ENCODE data around the gene MRPL53. TPM values are rescaled to one million over a fixed set of nuclear protein-coding genes. Genes with fewer than 3 reads are reported as not detected.

The MRPL53 gene
- total and polyA plus RNA-seq, 7 experiments from 2014 or later: 45.7 to 175 (median 105) TPM

DNA sequence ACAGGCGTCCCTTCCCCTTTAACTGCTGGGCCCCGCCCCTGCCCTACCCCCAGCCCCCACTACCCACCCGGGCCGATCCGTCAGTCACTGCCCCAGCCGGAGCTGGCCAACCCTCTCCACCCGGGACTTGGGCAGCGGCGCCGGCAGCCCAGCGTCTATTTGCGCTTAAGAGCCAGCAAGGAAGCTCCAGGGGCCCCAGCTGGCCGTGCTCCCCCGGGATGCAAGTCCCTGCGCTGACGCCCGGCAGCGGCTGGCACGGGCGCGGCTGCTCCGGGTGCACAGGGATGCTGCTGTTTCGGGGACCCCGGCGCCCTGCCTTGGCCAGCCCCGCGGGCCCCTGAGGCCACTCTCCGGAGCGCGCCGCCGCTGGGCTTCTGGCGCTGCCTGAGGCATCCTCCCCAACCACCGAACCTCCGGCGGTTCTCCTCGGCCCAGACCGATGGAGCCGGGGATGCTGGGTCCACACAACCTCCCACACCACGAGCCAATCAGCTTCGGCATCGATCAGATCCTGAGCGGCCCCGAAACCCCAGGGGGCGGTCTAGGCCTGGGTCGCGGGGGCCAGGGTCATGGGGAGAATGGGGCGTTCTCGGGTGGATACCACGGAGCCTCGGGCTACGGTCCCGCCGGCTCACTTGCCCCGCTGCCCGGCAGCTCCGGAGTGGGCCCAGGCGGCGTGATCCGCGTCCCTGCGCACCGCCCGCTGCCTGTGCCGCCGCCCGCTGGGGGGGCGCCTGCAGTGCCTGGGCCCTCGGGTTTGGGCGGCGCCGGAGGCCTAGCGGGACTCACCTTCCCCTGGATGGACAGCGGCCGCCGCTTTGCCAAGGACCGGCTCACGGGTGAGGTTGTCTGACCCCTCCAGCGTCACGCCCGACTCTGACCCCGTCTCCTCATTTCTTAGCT, 42.1 kb upstream of the MRPL53 start, which contains the start of gene TLX2:
TLX2 (plus strand) TSS at position 83 of the 903 bp plus-strand sequence; CDS start at position 440, 357 bp downstream.
- ChIA-PET CTCF (no interaction called here), POLR2A (interaction anchor here (0.7 to 2.0 kb wide), 4 partner anchors 12 to 316 kb away, joined by 4 to 8 read pairs (median 7); partner anchors contain the start of genes AUP1, DQX1, HTRA2 and MTHFD2)
- Histone ChIP-seq H3K27ac (ENCODE audit: low read depth, low read length) (no peak within 1 kb of the TSS), H3K4me3 (ENCODE audit: low read length) (peak within 1 kb of the TSS; percentile 28), H3K36me3 (ENCODE audit: control insufficient read depth in 2 of 3, insufficient read depth in 3 of 3, low read length in 3 of 3) (no peaks in the 10 kb centered on the region), H3K9me3 (ENCODE audit: control insufficient read depth in 2 of 3, low read length in 3 of 3) (no peaks in the 10 kb centered on the region), H3K27me3 (ENCODE audit: control insufficient read depth in 2 of 2, insufficient read depth in 2 of 2, low read length in 2 of 2) (peaks cover 12 to 42% of the 10 kb centered on the region in 2 donors), H3K4me1 (ENCODE audit: control insufficient read depth in 2 of 2, insufficient read depth in 2 of 2, low read length in 2 of 2) (peaks cover 10 to 32% of the 10 kb centered on the region in 2 donors)
- ATAC-seq (no peak), DNase-seq (peak in 1 of 9 donors; percentile 37)
- H3K27ac Mint-ChIP-seq: peak within 1 kb of the TSS in 1 of 9 donors; percentile 65
- peaks cover 56 to 83% (median 68%) of the 10 kb centered on the region in 5 donors for H3K27me3 Mint-ChIP-seq
- peak within 1 kb of the TSS; percentile 66 to 87 (median 76) for H3K4me3 Mint-ChIP-seq
- H3K4me1 Mint-ChIP-seq: peaks cover 9 to 33% (median 20%) of the 10 kb centered on the region in 7 donors
- peaks cover 0 to 11% (median 0%) of the 10 kb centered on the region in 5 donors for H3K36me3 Mint-ChIP-seq
- H3K9me3 Mint-ChIP-seq: peaks cover 0 to 6% (median 0%) of the 10 kb centered on the region in 11 donors
- intact Hi-C loops (cut with micrococcal nuclease): loop anchor here in 1 of 2 donors (2.0 kb wide), 1 partner anchor 16 kb away; the partner anchor contains the start of gene LBX2

DNA sequence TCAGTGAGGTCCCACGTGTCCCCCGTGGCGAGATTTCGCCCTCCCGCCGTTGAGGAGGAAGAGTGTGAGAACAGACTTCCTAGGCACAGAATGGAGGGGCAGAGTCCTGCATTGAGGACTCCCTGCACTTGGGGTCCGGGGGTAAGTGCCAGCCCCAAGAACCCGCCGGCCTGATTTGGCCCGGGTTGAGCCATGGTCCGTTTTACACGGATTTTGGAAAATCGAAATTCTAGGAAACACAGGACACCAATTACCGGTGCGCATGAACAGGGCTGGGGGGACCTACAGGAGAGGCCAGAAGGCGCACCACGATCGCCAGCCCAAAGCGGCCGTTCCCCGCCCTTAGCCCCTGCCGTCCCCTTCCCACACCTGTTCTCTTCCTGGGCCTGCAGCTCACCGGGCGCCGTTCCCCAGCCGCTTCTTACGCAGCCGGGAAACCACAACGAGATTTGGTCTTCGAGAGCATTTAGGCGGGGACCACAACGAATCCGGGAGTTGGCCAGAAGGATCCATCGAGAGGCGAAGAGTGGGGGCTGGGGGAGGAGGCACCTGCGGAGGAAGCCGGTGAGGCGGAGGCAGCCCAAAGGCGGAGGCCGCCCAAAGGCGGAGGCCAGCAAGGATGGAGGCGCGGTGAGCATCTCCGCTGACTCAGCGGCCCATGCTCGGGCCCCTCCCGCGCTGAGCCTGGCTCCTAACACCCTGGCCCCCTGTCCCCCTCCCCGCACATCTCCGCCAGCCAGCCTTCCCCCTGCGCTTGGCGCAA, 41.3 kb upstream of the MRPL53 start:
- intact Hi-C loops (cut with micrococcal nuclease): loop anchor here in 1 of 2 donors (2.0 kb wide), 1 partner anchor 15 kb away; the partner anchor contains the start of gene LBX2
- peak overlapping the region in 1 of 9 donors; percentile 5 for H3K27ac Mint-ChIP-seq
- peaks cover 9 to 36% (median 22%) of the 10 kb centered on the region in 7 donors for H3K4me1 Mint-ChIP-seq
- no peak overlapping the region for H3K27ac ChIP-seq (ENCODE audit: low read depth, low read length)
- no peaks in the 10 kb centered on the region for H3K36me3 ChIP-seq (ENCODE audit: control insufficient read depth in 2 of 3, insufficient read depth in 3 of 3, low read length in 3 of 3)
- ChIA-PET CTCF (no interaction called here), POLR2A (interaction anchor here (1.3 to 2.0 kb wide), 5 partner anchors 9 to 56 kb away, joined by 3 to 8 read pairs (median 6); partner anchors contain the start of genes AUP1, DQX1, HTRA2 and WBP1)
- peak overlapping the region in 7 of 10 donors; percentile 33 to 85 (median 49) for H3K4me3 Mint-ChIP-seq
- peaks cover 0 to 6% (median 0%) of the 10 kb centered on the region in 11 donors for H3K9me3 Mint-ChIP-seq
- peaks cover 10 to 32% of the 10 kb centered on the region in 2 donors for H3K4me1 ChIP-seq (ENCODE audit: control insufficient read depth in 2 of 2, insufficient read depth in 2 of 2, low read length in 2 of 2)
- no peaks in the 10 kb centered on the region for H3K9me3 ChIP-seq (ENCODE audit: control insufficient read depth in 2 of 3, low read length in 3 of 3)
- H3K36me3 Mint-ChIP-seq: peaks cover 0 to 11% (median 0%) of the 10 kb centered on the region in 5 donors
- DNase-seq (peak in 2 of 9 donors; percentile 34 to 38), ATAC-seq (peak; percentile 19)
- H3K27me3 Mint-ChIP-seq: peaks cover 47 to 76% (median 62%) of the 10 kb centered on the region in 5 donors
- peaks cover 12 to 34% of the 10 kb centered on the region in 2 donors for H3K27me3 ChIP-seq (ENCODE audit: control insufficient read depth in 2 of 2, insufficient read depth in 2 of 2, low read length in 2 of 2)
- H3K4me3 ChIP-seq (ENCODE audit: low read length): no peak overlapping the region

DNA sequence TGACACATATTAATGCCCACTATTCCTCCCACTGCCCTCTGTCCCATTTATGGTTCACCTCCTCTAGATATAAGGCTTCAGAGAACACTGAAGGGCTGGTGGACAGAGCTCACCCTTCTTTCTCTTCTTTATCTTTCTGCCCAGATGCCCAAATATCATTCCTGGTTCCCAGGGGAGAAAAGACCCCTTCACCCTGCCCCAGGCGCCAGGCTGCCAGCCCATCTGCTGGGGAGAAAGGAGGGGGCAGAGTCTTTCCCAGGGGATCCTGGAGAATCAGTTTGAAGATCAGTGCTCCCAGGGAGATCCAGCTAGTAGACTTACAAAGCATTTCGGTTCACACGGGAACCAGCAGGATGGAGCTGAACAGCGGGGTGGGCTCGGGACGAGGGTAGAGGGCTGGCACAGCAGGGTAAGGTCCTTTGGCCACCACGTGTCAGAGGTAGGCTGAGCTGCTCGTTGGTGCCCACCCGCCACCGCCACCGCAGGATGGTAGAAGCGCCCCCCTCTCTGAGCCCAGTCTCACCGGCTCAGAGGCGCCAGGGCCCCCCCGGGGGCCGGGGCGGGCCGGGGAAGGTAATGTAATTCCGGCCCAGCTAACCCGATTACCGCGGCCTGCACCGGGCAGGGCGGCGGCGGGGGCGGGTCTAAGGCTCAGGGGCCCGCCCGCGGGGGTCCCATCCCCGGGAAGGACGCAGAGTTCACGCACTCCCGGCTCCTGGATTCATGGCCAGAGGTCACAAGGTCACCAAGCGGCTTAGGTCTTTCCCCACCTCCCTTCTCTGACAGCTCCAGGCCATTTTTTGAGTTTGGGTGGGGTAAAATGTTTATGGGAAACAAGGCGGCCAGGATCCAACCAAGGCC, 40.5 kb upstream of the MRPL53 start:
- peaks cover 17 to 44% (median 30%) of the 10 kb centered on the region in 7 donors for H3K4me1 Mint-ChIP-seq
- Histone ChIP-seq H3K4me3 (ENCODE audit: low read length) (no peak overlapping the region), H3K27ac (ENCODE audit: low read depth, low read length) (no peak overlapping the region), H3K4me1 (ENCODE audit: control insufficient read depth in 2 of 2, insufficient read depth in 2 of 2, low read length in 2 of 2) (peaks cover 14 to 32% of the 10 kb centered on the region in 2 donors), H3K36me3 (ENCODE audit: control insufficient read depth in 2 of 3, insufficient read depth in 3 of 3, low read length in 3 of 3) (no peaks in the 10 kb centered on the region), H3K9me3 (ENCODE audit: control insufficient read depth in 2 of 3, low read length in 3 of 3) (no peaks in the 10 kb centered on the region), H3K27me3 (ENCODE audit: control insufficient read depth in 2 of 2, insufficient read depth in 2 of 2, low read length in 2 of 2) (peaks cover 12 to 33% of the 10 kb centered on the region in 2 donors)
- peaks cover 40 to 74% (median 54%) of the 10 kb centered on the region in 5 donors for H3K27me3 Mint-ChIP-seq
- peaks cover 0 to 6% (median 0%) of the 10 kb centered on the region in 11 donors for H3K9me3 Mint-ChIP-seq
- DNase-seq (no peak), ATAC-seq (no peak)
- H3K36me3 Mint-ChIP-seq: peaks cover 0 to 11% (median 0%) of the 10 kb centered on the region in 5 donors
- H3K27ac Mint-ChIP-seq: peak overlapping the region in 3 of 9 donors; percentile 14 to 58 (median 27)
- peak overlapping the region in 6 of 10 donors; percentile 20 to 55 (median 40) for H3K4me3 Mint-ChIP-seq
- intact Hi-C loops (cut with micrococcal nuclease): no loop called here
- ChIA-PET CTCF (interaction anchor here (1.1 kb wide), 1 partner anchor 30 kb away, joined by 3 read pairs; the partner anchor contains the start of genes CCDC142 and TTC31), POLR2A (interaction anchor here (1.3 to 2.0 kb wide), 3 partner anchors 10 to 55 kb away, joined by 3 to 6 read pairs (median 5); partner anchors contain the start of genes AUP1, HTRA2 and WBP1)

DNA sequence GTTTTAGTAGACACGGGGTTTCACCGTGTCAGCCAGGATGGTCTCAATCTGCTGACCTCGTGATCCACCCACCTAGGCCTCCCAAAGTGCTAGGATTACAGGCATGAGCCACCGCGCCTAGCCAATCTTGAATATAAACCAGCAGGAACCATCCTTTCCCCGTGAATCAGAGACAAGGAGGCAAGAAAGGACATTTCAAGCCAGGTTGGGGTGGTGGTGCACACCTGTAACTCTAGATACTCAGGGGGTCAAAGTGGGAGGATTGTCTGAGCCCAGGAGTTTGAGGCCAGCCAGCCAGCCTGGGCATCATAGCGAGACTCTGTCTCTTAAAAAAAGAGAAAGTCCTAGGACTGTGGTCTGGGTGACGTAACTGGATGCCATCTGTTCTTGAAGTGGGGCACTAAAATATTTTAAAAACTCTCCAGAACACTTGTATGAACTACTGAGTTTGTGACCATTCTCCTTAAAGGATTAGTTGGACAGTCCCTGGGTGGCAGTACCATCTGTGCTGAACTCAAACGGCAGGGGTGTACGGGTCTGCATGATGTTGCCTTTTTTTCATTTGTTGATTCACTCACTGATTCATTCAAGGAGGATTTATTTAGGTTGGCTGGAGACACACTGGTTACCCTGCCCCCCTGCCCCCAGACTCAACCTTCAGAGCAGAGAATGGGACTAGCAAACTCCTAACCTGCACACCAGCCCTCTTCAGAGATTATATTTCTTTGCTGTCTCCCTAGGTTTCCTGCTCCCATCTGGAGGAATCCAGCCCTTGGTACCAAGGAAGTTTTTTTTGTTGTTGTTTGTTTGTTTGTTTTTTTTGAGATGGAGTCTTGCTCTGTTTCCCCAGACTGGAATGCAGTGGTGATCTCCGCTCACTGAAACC, 38.9 kb upstream of the MRPL53 start:
- Histone ChIP-seq H3K9me3 (ENCODE audit: control insufficient read depth in 2 of 3, low read length in 3 of 3) (no peaks in the 10 kb centered on the region), H3K36me3 (ENCODE audit: control insufficient read depth in 2 of 3, insufficient read depth in 3 of 3, low read length in 3 of 3) (peaks cover 0 to 4% (median 0%) of the 10 kb centered on the region in 3 experiments), H3K4me3 (ENCODE audit: low read length) (no peak overlapping the region), H3K27ac (ENCODE audit: low read depth, low read length) (no peak overlapping the region), H3K4me1 (ENCODE audit: control insufficient read depth in 2 of 2, insufficient read depth in 2 of 2, low read length in 2 of 2) (peaks cover 21 to 33% of the 10 kb centered on the region in 2 donors), H3K27me3 (ENCODE audit: control insufficient read depth in 2 of 2, insufficient read depth in 2 of 2, low read length in 2 of 2) (peaks cover 6 to 27% of the 10 kb centered on the region in 2 donors)
- ChIA-PET POLR2A (interaction anchor here (4.6 to 5.0 kb wide), 2 partner anchors 18 to 29 kb away, joined by 22 to 33 read pairs; partner anchors contain the start of genes AUP1, CCDC142, HTRA2 and TTC31), CTCF (interaction anchor here (1.5 kb wide), 1 partner anchor 19 kb away, joined by 6 read pairs; the partner anchor contains the start of genes AUP1 and HTRA2)
- ATAC-seq (no peak), DNase-seq (no peak)
- Mint-ChIP-seq H3K36me3 (peaks cover 4 to 12% (median 9%) of the 10 kb centered on the region in 5 donors), H3K4me1 (peaks cover 25 to 47% (median 36%) of the 10 kb centered on the region in 7 donors), H3K27ac (peak overlapping the region in 1 of 9 donors; percentile 30), H3K27me3 (peaks cover 28 to 61% (median 46%) of the 10 kb centered on the region in 5 donors), H3K9me3 (peaks cover 0 to 6% (median 0%) of the 10 kb centered on the region in 11 donors), H3K4me3 (peak overlapping the region in 1 of 10 donors; percentile 5)
- intact Hi-C loops (cut with micrococcal nuclease): no loop called here

DNA sequence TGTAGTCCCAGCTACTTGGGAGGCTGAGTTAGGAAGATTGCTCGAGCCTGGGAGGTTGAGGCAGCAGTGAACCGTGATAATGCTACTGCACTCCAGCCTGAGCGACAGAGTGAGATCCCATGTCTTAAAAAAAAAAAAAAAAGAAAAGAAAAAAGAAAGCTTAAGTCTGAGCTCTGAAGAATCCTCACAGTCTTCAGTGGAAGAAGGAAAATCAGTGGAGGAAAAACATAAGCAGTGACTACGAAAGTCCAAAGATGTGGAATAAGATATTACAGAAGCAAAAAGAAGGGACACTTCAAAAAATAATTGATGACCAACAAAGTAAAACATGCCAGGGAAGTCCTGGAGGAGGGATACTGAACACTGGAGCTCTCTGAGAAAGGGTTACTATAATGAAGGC, 37.8 kb upstream of the MRPL53 start:
- H3K27me3 ChIP-seq (ENCODE audit: control insufficient read depth in 2 of 2, insufficient read depth in 2 of 2, low read length in 2 of 2): peaks cover 5 to 23% of the 10 kb centered on the region in 2 donors
- ChIA-PET POLR2A (interaction anchor here (1.7 to 5.0 kb wide), 4 partner anchors 12 to 52 kb away, joined by 7 to 33 read pairs (median 22); partner anchors contain the start of genes AUP1, CCDC142, HTRA2 and TTC31), CTCF (interaction anchor here (1.5 kb wide), 1 partner anchor 20 kb away, joined by 6 read pairs; the partner anchor contains the start of genes AUP1 and HTRA2)
- Mint-ChIP-seq H3K9me3 (peaks cover 0 to 6% (median 0%) of the 10 kb centered on the region in 11 donors), H3K27me3 (peaks cover 29 to 53% (median 42%) of the 10 kb centered on the region in 5 donors), H3K4me3 (no peak overlapping the region), H3K4me1 (peaks cover 23 to 49% (median 37%) of the 10 kb centered on the region in 7 donors), H3K27ac (no peak overlapping the region), H3K36me3 (peaks cover 4 to 19% (median 15%) of the 10 kb centered on the region in 5 donors)
- DNase-seq (no peak), ATAC-seq (no peak)
- peaks cover 0 to 11% (median 4%) of the 10 kb centered on the region in 3 experiments for H3K36me3 ChIP-seq (ENCODE audit: control insufficient read depth in 2 of 3, insufficient read depth in 3 of 3, low read length in 3 of 3)
- no peak overlapping the region for H3K27ac ChIP-seq (ENCODE audit: low read depth, low read length)
- no peak overlapping the region for H3K4me3 ChIP-seq (ENCODE audit: low read length)
- H3K4me1 ChIP-seq (ENCODE audit: control insufficient read depth in 2 of 2, insufficient read depth in 2 of 2, low read length in 2 of 2): peaks cover 17 to 34% of the 10 kb centered on the region in 2 donors
- H3K9me3 ChIP-seq (ENCODE audit: control insufficient read depth in 2 of 3, low read length in 3 of 3): no peaks in the 10 kb centered on the region
- intact Hi-C loops (cut with micrococcal nuclease): no loop called here
